GM06990 (cell line): ENCODE measurements around the gene RHBDL1.

Experiments
- DNase-seq: peaks from one replicate; pipeline ENCODE4 v3.0.0-alpha.2; 2011; ENCODE audit not compliant: insufficient read length; ENCODE audit errors: extremely low read depth
- H3K27me3 ChIP-seq: replicated peaks from 2 replicates; pipeline ENCODE4 v1.6.0; 2011; ENCODE audit warnings: low read length; ENCODE audit not compliant: control insufficient read depth, insufficient read depth
- H3K36me3 ChIP-seq: 2 replicates; pipeline ENCODE4 v1.5.1; 2011; ENCODE audit warnings: low read length; ENCODE audit not compliant: control insufficient read depth, insufficient read depth
- H3K4me3 ChIP-seq: replicated peaks from 2 replicates; pipeline ENCODE4 v1.5.1; 2011; ENCODE audit warnings: low read depth, mild to moderate bottlenecking, control low read depth, low read length
- TF ChIP-seq, protein P1 (sequence below): IDR thresholded peaks from 2 replicates; pipeline ENCODE4 v1.5.1; 2011; ENCODE audit warnings: low read length, control low read depth, mild to moderate bottlenecking, inconsistent platforms; ENCODE audit not compliant: insufficient read depth, poor library complexity, severe bottlenecking

RHBDL1 gene

DNA sequence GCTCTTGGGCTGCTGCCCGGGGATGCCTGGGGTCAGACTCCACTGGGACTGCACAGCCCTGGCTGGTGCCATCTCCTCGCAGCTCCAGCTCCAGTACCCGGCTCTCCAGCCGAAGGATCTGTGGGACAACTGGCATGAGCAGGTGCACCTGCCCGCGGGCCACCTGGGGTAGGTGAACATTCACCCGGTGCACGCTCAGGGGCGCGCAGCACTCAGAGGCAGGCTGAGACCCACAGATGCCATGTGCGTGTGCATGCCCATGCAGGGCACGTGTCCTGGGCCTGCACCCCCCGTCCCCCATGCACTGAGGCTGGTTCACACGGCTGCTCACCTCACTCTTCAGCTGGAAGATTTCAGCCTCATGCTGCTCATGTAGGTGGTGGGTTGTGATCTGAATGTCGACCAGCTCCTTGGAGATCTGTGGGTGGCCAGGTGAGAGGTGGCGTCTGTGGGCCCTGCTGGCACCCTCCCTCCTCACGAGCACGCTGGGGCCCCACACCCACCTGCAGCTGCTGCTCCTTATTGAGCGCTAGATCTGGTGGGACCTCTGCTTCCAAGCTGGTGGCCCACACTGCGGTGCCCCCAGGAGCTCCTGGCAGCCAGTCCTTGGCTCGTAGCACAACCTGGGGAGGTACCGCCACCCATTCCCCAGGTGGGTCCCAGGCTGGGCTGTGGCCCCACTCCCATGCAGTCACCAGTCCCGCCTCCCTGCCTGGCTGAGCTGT, 50.2 kb downstream of the RHBDL1 start:
- Histone ChIP-seq H3K4me3 (no peak overlapping the region), H3K27me3 (no peaks in the 10 kb centered on the region), H3K36me3 (peaks cover 7% of the 10 kb centered on the region)
- DNase-seq: no peak
- TF ChIP-seq, protein P1, sequence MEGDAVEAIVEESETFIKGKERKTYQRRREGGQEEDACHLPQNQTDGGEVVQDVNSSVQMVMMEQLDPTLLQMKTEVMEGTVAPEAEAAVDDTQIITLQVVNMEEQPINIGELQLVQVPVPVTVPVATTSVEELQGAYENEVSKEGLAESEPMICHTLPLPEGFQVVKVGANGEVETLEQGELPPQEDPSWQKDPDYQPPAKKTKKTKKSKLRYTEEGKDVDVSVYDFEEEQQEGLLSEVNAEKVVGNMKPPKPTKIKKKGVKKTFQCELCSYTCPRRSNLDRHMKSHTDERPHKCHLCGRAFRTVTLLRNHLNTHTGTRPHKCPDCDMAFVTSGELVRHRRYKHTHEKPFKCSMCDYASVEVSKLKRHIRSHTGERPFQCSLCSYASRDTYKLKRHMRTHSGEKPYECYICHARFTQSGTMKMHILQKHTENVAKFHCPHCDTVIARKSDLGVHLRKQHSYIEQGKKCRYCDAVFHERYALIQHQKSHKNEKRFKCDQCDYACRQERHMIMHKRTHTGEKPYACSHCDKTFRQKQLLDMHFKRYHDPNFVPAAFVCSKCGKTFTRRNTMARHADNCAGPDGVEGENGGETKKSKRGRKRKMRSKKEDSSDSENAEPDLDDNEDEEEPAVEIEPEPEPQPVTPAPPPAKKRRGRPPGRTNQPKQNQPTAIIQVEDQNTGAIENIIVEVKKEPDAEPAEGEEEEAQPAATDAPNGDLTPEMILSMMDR: no peak

DNA sequence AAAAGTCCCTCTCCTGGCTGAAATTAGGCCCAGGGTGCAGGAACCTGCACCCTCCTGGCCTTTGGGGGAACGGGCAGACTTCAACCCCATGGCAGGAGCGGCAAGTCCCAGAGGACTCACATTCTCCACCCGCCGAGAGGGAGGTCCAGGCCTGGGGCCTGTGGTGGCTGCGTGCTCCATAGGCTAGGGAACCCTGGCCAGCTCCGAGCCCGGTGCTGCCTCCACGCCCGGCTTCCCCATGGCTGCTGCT, 50.6 kb downstream of the RHBDL1 start:
- Histone ChIP-seq H3K4me3 (no peak overlapping the region), H3K36me3 (peaks cover 8% of the 10 kb centered on the region), H3K27me3 (no peaks in the 10 kb centered on the region)
- TF ChIP-seq, protein P1: no peak
- no peak for DNase-seq

DNA sequence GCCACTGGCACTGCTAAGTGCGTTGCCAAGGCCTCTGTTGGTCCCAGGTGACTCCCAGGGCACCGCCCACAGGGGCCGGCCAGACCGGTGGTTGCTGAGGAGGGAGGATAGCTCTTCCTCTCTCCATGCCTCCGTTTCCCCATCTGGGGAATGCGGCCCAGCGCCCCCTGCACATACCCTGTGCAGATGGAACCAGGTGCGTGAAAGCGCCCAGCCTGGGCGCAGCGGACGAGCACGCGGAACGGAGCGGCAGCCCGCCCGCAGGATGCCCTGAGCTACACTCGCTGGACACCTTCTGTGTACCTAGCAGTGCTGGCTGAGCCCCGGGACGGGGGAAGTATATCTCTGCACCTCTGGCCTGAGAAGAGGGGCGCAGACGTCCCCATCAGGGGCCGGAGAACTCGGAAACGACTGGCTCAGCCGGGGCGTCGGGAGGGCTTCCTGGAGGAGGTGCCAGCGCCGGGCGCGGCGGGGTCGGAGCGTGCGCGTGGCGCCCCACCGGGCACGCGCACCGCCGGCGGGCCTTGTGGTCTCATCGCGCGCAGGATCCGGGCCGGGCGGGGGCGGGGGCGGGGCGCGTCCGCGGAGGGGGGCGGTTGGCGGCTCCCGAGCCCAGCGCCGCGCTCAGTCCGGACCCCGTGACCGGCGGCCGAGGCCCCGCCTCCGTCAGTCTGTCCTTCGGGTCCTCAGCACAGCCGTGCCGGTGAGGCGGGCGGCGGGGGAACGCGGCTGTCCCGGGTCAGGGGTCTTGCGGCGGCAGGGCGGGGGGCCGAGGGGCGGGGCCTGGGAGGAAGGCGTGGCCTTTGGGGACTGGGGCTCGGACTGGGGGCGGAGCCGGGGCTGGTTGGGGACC, 51.2 kb downstream of the RHBDL1 start, which contains the start of the genes CCDC78 and HAGHL:
CCDC78 (minus strand) TSS at position 6 of the 853 bp plus-strand sequence. CDS start 76 bp downstream, outside the sequence.
HAGHL (plus strand) TSS at position 669 of the 853 bp plus-strand sequence. CDS start 404 bp downstream, outside the sequence.
- Histone ChIP-seq H3K4me3 (peak within 1 kb of the TSS; percentile 79), H3K27me3 (no peaks in the 10 kb centered on the region), H3K36me3 (peaks cover 8% of the 10 kb centered on the region)
- DNase-seq: peak; percentile 78
- TF ChIP-seq, protein P1: no peak

DNA sequence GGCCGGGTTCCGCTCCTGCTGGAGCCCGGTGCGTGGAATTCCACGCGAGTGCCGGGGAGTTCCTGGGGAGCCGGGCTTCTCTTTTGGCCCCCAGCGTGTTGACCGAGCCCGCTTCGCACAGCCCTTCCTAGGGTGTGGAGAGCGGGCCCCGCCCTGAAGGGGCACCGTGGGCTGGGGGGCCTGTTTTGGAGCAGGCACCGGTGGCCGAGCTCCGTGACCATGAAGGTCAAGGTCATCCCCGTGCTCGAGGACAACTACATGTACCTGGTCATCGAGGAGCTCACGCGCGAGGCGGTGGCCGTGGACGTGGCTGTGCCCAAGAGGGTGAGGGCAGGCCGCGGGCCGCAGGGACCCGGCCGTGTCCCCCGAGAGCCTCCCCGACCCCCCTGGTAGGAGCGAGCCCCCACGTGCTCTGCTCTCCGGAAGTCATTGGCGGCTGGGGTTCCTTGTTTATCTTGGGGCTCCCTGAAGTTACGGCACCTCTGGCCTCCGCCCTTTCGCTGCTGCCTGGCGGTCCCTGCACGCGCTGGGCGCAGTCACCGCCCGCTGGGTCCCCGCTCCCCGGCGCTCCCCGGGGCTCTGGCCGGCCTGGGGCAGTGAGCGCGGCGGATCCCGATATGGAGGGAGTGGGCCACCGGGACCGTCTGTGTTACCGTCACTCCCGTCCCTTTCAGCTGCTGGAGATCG, 52.0 kb downstream of the RHBDL1 start:
- TF ChIP-seq, protein P1: no peak
- Histone ChIP-seq H3K4me3 (peak overlapping the region; percentile 79), H3K36me3 (peaks cover 10% of the 10 kb centered on the region), H3K27me3 (no peaks in the 10 kb centered on the region)
- DNase-seq: peak; percentile 62
